GM21526 (cell line): ENCODE measurements around the gene A1CF.

Experiments
- ATAC-seq: cut with Tn5 transposase; IDR thresholded peaks from one replicate; pipeline ENCODE4 v1.9.1; 2021; ENCODE audit warnings: moderate library complexity; ENCODE audit not compliant: unreplicated experiment, low FRiP score

Gene A1CF

GRCh38 chr10:50874723-50875122 lies 10.7 kb downstream of the A1CF start:
- ATAC-seq = no peak

DNA sequence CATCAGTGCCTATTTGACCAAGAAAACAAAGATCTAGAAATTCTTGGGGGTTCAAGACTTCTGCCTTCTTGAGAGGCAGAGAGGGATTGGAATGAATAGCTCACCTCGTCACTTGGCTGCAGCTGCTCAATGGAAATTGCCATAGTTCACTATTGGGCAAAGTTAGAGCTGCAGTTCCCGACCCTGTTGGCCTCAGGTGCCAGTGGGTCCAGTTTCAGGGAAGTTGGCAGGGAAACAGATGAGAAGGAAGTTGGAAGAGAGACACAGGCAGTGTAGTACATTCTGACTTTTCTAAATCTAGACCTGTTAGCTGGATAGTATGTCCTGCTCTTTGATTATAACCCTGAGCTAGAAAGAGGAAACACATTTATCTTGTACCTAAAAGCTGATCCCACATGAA lies 19.1 kb downstream of the A1CF start:
- no peak for ATAC-seq

- no peak for ATAC-seq
Observed at GRCh38 chr10:50862719-50863118, 22.7 kb downstream of the A1CF start.

DNA sequence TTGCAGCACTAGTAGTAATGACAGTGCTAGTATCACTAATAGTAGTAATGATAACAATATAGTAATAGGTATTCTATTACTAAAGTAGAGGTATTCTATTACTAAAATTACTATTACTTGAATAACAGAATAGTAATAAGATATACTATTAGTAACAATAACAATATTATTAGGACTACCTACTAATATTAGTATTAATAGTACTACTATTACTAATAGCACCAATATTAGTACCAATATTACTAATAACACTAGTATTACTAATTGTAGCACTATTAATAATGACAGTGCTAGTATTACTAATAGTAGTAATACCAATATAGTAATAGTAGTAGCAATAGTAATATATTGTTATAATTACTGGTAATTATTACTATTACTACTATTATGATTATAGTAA lies 24.1 kb downstream of the A1CF start:
- ATAC-seq = no peak

DNA sequence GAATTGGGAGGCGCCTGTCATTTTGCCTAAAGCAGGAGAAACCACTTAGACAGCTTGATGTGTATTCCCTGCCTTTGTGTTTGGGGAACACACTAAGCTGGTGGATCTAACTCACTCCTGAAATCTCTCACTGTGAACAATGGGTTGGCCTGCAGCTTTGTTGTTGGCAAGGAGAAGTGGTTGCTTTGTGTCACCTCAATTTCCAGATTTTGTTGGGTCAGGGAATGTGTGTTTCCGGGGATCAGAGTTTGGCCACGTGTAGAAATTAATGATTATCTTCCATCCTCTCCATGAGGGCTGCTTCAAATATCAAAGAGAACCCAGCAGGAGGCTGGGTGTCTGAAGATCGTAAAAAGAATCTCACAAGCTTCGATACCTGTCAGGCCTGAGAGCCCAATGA lies 27.8 kb downstream of the A1CF start:
- no peak for ATAC-seq

DNA sequence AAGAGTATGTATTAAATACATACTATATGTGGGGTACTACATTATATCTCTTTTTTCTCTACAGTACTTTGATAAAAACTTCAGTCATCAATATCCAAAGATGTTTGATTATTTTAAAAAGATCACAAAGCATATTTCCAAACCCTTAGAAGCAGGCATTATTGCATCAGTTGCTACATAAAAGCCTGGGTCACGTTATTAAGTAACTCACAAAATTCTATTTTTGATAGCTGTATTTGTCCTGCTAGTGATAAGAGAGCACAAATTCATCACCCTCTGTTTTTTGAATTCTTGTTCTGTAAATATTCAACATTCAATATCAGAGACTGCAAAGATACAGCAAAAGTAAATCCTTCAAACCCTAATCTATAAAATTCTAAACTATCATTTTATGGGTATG lies 30.0 kb downstream of the A1CF start:
- ATAC-seq = no peak

GRCh38 chr10:50855015-50855414 lies 30.4 kb downstream of the A1CF start:
- ATAC-seq = no peak

- ATAC-seq = no peak
Observed at GRCh38 chr10:50853557-50853956, 31.9 kb downstream of the A1CF start.

DNA sequence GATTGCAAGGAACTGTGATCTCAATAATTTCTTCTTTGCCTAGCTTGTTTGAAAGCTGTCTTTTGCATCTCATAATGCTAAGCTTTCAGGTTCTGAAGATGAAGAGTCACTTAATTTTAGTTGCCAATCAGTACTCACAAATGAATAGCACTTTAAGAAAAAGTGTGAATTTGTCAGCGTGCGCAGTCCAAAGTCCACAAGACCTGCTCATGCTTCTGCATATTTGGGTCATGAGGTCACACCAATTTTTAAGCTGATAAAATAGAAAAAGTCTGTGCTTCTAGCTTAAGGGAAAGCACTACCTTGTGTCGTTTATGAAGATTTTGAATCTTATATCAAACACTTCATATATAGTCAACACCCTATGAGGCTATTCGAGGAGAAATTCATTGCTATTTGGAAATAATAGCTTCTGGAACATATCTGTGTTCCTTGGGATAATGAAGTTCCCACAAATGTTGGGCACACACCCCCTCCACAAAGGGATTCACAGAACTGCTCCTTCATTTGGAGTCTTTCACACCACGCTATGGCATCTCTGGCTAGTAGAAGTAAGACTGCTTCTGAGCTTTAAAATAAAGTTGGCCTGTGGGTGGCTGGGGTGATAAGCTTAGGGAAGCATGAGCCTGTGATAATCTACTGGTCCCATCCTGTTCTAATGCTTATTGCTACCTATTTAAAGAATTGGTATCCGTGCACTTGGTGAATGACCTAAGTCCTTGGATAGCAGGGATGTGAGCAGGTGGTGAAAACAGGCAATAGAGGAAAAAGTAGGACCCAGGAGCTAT lies 33.3 kb downstream of the A1CF start:
- ATAC-seq = no peak

- ATAC-seq = no peak
Observed at GRCh38 chr10:50850578-50851230, 34.7 kb downstream of the A1CF start.

- ATAC-seq = no peak
Observed at GRCh38 chr10:50846753-50847152, 38.7 kb downstream of the A1CF start.

DNA sequence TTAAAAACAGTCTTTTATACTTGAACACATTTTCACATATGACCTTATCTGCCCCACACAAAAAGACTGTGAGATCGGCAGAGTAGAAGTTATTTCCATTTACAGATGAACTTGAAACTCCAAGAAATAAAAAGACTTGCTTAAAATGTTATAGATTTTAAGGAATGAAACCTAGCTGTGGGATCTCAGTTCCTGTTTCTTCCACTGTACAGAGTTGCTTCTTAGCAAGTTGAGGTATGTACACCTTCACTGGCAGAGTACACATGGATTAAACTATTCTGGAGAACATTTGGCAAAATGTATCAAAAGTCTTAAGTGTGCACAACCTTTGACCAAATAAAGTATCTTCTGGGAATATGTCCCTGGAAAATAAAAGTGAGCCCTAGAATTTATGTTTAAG lies 48.3 kb downstream of the A1CF start:
- no peak for ATAC-seq

DNA sequence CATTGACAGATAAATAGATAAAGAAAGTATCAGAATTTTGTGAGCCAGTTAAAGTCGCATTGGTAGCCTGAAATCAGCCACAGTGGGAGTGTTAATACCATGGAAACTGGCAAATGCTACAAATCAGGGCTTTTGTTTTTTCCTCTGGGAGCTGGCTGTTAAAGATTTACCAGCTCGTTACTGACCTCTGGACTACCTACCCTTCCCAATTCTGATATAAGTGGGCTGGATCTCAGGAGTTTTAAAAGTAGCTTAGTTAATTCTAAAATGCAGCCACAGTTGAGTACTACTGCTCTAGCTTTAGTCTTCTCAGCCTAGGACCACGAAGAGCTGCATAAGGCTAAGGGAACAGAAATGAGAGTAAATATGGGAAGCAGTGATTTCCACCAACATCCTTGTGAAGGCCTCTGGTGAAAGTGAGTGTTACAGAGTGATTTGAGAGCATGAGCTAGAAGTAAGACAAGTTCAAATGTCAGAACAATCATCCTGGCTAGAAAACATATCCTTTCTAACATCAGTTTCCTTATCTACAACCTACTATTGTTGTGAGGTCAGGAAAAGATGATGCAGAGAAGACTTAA lies 53.2 kb downstream of the A1CF start:
- ATAC-seq = no peak

GRCh38 chr10:50830066-50830465 lies 55.4 kb downstream of the A1CF start:
- ATAC-seq = no peak

GRCh38 chr10:50824782-50825181 lies 60.6 kb downstream of the A1CF start:
- ATAC-seq = no peak

DNA sequence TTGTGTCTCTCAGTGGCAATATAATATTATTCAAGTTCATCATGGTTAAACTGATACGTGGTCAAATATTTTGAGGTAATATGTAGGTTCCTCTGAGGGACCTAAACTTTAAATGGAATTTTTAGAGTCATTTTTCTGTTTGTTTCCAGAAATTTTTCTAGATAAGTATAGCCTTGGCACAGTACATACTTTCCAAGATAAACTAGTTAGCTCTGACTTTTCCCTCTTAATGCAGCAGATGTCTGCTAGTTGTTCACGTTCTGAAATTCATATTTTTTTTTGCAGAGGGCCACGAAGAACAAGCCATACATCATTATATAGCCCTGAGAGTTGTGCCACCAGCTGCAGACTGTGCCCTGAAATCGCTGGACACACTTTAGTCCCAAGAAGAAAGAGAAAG lies 61.6 kb downstream of the A1CF start:
- ATAC-seq = no peak

DNA sequence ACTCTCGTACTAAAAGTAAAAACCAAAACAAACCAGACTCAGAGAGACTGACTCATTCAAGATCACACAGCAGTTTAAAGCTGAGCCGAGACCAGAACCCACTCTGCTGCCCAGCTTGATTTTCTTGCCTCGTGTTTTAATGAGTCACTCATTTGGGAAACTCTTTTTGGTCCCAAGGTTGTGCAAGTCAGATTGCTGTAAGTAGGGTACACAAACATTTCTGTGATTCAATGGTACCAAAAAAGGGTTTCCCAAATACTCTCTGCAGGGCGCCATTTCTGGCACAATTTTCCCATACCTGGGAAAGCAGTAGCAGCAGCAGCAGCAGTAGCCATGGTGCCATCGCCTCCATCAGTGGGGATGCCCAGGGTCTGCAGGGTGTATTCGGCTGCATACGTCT lies 75.8 kb downstream of the A1CF start:
- ATAC-seq = no peak

DNA sequence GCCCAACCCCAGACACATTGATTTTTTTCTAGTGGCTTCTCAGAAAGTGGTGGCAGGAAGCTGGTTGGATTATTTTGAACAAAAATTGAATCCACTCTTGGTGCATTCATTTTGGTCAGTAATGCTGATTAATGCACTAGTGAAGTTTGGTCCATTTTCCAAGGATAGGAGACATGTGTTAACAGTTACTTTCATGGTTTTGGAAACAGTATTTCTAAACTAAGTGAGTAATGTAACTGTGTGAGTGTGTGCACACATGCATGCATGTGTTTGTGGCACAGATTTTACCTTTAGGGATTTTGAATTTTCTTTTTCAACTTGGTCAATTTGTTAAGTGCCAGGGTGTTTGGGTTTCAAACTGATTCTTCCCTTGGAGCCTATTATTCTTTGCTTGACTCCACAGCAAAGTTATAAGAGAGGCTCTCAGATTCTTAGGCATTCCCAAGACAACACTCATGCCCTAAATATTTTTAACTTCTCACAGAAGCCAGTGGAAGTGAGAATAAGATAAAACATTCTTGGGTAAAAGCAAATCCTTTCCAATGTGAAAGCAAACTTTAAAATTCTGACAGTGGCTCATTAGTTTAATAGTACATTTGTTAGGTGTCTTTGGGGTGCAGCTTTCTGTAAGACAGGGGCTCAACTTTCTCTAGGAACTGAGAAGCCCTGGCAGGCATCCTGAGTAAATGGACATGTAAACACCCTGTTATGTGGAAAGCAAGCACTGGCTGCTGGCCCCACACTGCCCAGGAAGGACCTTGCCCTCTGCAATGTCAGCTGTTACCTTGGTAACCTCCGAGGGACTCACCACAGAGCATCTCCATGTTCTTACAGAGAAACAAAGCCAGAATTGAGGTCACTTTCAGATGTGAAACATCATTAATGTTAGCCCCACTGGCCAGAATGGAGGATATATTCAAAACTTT lies 77.3 kb downstream of the A1CF start:
- no peak for ATAC-seq

GRCh38 chr10:50805981-50806622 lies 79.3 kb downstream of the A1CF start:
- no peak for ATAC-seq

DNA sequence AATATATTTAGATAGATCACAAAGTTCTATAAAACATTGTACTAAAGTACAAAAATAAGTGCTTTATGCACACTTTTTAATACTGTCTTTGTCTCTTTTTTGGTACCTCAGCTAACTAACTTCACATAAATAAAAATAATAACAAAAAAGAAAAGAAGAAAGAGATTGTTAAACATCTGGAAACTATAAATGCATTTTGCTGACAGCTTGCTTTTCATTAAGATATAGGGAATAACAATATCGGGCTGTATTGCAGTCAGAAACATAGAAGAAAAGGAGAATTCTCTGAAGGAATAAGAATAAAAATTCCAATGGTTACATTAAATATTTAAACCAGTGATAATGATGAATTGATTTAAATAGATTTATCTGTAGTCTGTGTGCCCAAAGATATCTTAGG lies 85.8 kb downstream of the A1CF start:
- no peak for ATAC-seq
